ENCODE measurements around the gene CTNNA2.

CTNNA2 gene

DNA sequence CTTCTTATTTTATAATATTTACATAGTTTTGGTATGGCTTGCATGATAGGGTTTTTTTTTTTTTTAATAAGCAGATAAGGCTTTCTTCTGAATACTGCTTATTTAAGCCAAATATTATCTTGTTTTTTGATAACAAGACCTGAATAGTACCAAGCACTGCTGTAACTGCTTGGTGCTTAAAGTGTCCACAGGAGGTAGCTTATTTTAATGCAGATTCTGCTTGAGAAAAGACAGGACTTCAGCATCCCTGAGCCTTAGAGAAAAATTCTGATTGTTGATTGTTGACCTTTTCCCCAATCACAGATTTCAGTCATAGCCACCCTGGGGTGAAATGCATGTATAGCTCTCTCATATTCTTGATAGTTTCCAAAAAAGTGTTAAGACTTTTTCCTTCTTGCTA lies 336.4 kb downstream of the CTNNA2 start:
- no peak overlapping the region for H3K4me3 ChIP-seq (ENCODE audit: low read depth, low read length)
- TF ChIP-seq, protein P1, sequence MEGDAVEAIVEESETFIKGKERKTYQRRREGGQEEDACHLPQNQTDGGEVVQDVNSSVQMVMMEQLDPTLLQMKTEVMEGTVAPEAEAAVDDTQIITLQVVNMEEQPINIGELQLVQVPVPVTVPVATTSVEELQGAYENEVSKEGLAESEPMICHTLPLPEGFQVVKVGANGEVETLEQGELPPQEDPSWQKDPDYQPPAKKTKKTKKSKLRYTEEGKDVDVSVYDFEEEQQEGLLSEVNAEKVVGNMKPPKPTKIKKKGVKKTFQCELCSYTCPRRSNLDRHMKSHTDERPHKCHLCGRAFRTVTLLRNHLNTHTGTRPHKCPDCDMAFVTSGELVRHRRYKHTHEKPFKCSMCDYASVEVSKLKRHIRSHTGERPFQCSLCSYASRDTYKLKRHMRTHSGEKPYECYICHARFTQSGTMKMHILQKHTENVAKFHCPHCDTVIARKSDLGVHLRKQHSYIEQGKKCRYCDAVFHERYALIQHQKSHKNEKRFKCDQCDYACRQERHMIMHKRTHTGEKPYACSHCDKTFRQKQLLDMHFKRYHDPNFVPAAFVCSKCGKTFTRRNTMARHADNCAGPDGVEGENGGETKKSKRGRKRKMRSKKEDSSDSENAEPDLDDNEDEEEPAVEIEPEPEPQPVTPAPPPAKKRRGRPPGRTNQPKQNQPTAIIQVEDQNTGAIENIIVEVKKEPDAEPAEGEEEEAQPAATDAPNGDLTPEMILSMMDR (IDR thresholded peaks at IDR 0.05; ENCODE audit: insufficient read depth, low read depth, low read length, missing control alignments), result no peak

DNA sequence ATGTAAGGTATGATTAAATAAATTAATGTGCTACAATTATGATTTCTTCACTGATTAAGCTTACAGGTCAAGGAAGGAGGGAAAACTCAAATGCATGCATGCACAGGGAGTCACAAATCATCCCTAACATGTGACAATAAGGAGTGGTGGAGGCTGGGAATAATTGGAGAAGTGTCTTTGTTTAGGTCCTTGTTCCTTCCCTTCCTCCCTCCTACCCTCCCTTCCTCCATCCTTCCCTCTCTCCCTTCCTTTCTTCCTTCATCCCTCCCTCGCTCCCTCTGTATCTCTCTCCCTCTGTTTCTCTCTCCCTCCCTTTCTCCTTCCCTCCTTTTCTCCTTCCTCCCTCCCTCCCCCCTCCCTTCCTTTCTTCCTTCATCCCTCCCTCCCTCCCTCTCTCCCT lies 337.1 kb downstream of the CTNNA2 start:
- TF ChIP-seq, protein P1 (IDR thresholded peaks at IDR 0.05; ENCODE audit: insufficient read depth, low read depth, low read length, missing control alignments), result no peak
- DNase-seq (ENCODE audit: low read depth), result no peak
- H3K4me3 ChIP-seq (ENCODE audit: low read depth, low read length), result no peak overlapping the region

More for the DNA sequence above, 336.4 kb downstream of the CTNNA2 start:
- DNase-seq (ENCODE audit: low read depth), result no peak

DNA sequence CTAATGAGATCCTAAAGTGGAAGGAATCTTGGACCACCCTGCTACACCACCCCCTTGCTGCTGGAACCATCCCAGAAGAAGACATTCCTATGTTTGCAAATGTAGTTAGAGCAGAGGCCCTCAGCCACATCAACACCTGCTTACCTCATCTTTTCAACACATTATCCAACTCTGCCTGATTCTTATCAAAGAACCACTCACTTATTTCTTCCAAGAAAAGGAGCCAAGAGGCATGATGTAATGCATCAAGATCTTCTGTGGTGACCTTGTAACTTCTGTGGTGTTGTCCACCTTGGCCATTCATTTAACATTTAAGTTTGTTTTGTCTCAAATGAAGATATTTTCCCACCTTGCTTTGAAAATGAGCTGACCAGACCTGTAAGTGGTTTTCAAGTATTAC lies 338.1 kb downstream of the CTNNA2 start:
- no peak overlapping the region for H3K4me3 ChIP-seq (ENCODE audit: low read depth, low read length)
- DNase-seq (ENCODE audit: low read depth), result no peak
- TF ChIP-seq, protein P1 (IDR thresholded peaks at IDR 0.05; ENCODE audit: insufficient read depth, low read depth, low read length, missing control alignments), result no peak

DNA sequence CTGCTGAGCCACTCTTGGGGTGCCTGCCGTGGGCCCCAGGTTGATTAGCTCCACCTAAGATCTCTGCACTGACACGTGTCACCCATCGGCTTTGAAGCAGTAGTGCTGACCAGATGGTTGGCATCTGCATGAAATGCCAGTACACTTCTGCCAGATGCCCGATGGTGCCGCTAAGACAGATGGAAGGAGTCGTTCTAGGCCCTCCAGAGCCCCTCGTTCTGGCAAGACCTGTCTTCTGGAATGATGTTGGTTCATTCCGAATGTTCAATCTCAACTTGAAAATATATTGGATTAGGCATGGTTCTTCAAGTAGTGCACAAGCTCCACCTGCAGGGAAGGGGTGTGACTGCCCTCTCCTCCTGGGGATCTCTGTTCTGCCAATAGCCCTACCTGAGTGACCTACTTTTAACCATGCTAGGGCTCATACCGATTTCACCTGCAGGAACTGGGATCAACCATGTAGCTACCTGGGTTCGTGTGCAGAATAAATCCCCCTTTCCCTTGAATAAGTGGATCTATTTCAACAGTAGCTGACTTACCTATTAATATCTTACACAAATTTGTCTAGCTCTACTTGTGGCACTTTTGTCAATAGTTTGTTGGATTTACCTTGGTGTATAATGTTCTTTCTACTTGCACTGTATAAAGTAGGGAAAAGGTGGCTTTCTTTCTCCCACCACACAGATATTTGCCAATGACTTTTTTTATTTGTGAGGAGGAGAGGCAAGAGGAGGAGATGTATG lies 342.6 kb downstream of the CTNNA2 start:
- DNase-seq (ENCODE audit: low read depth), result no peak
- H3K4me3 ChIP-seq (ENCODE audit: low read depth, low read length), result no peak overlapping the region
- TF ChIP-seq, protein P1 (IDR thresholded peaks at IDR 0.05; ENCODE audit: insufficient read depth, low read depth, low read length, missing control alignments), result no peak

DNA sequence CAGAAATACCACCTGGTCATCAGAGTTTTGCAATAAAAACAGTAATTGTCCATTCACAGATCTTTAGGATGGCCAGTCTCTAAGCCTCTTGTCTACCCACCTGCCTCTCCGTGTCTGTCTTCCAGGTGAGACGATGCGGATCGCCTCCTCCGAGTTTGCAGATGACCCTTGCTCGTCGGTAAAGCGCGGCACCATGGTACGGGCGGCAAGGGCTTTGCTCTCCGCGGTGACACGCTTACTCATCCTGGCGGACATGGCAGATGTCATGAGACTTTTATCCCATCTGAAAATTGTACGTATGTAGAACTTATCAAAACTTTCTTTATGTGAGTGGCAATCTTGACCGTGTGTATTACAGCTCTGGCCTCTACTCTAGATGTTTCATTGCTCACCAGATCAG lies 345.0 kb downstream of the CTNNA2 start:
- DNase-seq (ENCODE audit: low read depth), result no peak
- TF ChIP-seq, protein P1 (IDR thresholded peaks at IDR 0.05; ENCODE audit: insufficient read depth, low read depth, low read length, missing control alignments), result no peak
- no peak overlapping the region for H3K4me3 ChIP-seq (ENCODE audit: low read depth, low read length)

DNA sequence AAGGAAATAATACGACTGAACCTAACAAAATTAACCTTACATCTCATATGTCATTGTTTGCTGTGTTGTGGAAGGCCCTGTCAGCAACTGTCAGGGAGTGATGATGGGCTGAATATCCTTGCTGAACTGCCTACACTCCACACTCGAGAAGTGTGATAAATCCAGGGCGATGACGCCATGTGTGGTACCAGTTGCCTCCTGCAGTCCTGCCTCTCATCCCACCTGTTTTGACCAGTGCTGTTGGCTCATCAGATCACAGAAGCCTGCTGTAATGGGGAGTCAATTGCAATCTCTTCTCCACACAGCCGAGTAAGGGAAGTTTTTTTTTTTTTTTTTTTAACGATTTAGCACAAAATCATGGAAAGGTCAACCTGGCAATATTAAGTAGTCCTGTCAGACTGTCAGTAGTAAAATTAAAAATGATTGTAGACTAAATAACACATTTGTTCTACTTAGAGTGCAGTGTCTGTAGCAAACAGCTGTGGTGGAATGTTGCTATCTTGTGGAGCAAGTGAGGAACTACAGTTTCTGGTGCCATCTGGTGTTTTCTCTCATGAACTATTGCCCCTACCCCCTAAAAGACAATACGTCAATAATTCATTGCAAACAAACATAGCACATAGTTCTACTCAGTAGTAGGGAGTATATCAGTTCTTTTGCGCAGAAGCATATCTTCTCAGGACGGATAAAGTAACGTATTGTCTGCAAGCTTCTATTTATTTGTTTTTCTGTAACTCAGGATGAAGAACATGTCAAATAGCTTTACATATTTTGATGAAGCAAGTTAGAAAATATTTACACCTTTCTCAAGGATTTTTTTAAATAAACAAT lies 347.6 kb downstream of the CTNNA2 start:
- DNase-seq (ENCODE audit: low read depth), result no peak
- H3K4me3 ChIP-seq (ENCODE audit: low read depth, low read length), result no peak overlapping the region
- TF ChIP-seq, protein P1 (IDR thresholded peaks at IDR 0.05; ENCODE audit: insufficient read depth, low read depth, low read length, missing control alignments), result no peak
